ENCODE measurements around the gene ASB2. TPM values are rescaled to one million over a fixed set of nuclear protein-coding genes. Genes with fewer than 3 reads are reported as not detected.

The ASB2 gene
- polyA plus RNA-seq, 1 donor (not counting 4 experiments of a cell fraction or from before 2014, with no cell fraction given) = 0.56 TPM

DNA sequence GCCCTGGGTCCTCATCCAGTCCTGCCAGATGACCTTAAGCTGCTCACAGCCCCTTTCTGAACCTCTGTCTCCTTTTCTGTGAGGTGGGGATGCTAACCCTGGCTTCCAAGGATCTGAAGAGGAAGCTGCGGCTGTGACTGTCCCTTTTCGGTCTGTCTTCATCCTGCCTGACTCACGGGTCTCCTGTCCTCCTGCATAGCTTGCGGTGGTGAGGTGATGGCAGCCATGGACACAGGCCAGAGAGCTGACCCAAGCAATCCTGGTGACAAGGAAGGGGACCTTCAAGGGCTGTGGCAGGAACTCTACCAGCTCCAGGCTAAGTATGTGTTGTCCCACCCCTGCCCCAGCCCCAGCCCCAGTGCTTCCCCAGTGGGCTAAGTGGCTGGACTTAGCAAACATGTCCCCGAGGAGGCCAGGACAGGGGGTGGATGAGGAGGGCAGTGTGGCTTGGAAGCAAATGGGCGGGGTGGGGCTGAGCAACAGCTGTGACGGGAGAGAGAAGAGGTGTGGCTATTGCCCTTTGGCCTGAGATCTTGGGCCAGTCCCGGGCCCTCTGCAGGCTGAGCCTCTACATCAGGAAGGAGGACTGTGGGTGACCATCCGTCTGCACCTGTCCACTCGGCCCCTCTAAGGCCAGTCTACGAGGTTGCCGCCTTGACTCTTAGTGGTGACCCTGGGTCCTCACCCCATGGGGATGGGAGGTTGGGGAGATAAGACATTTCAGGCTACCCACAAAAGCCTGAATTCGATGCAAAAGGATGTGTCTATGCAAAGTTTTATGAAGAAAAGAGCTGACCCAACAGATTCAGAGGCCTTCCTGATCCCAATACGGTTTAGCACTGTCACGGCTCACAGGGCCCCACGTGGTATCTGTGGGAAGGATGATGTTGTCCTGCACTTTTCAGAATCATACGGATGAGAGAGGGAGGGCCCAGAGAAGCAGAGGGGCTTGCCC, 21.8 kb upstream of the ASB2 start:
- no peaks in the 10 kb centered on the region for H3K79me2 ChIP-seq (ENCODE audit: control insufficient read depth, insufficient read depth, low read length)
- no peaks in the 10 kb centered on the region for H3K27me3 ChIP-seq (ENCODE audit: control insufficient read depth, extremely low read depth, insufficient read depth, low read length)
- H3K36me3 ChIP-seq (ENCODE audit: control insufficient read depth in 2 of 2, extremely low read depth in 1 of 2, insufficient read depth in 2 of 2, low read length in 2 of 2) = no peaks in the 10 kb centered on the region
- DNase-seq (ENCODE audit: low read depth, low spot score) = no peak
- H4K20me1 ChIP-seq (ENCODE audit: control insufficient read depth, extremely low read depth, insufficient read depth, low read length) = no peaks in the 10 kb centered on the region
- H3K4me1 ChIP-seq (ENCODE audit: control insufficient read depth, extremely low read depth, insufficient read depth, low read length) = peaks cover 22% of the 10 kb centered on the region
- TF ChIP-seq EZH2 (IDR thresholded peaks at IDR 0.05; ENCODE audit: low read length) (no peak), CTCF (optimal IDR thresholded peaks at IDR 0.05 in 1 of 3, IDR thresholded peaks at IDR 0.05 in 1 of 3, conservative IDR thresholded peaks at IDR 0.05 in 1 of 3; ENCODE audit: extremely low read depth in 1 of 3, insufficient read depth in 2 of 3, low read length in 3 of 3) (no peak)
- H3K9ac ChIP-seq (ENCODE audit: control insufficient read depth, extremely low read depth, insufficient read depth, low read length) = no peak overlapping the region
- FAIRE-seq = no peak
- H3K9me1 ChIP-seq (ENCODE audit: control insufficient read depth, extremely low read depth, insufficient read depth, low read length) = peaks cover 3% of the 10 kb centered on the region
- H3K4me2 ChIP-seq (ENCODE audit: control insufficient read depth, extremely low read depth, insufficient read depth, low read depth, low read length) = no peak overlapping the region
- H3K27ac ChIP-seq (ENCODE audit: control insufficient read depth, insufficient read depth, low read length) = no peak overlapping the region
- H2AFZ ChIP-seq (ENCODE audit: control insufficient read depth, low read length) = no peak overlapping the region
- dilution Hi-C loops (cut with MboI; ENCODE audit: extremely low pct_ligation_motif_present, low sequenced_read_pairs) = no loop called here
- no peaks in the 10 kb centered on the region for H3K9me3 ChIP-seq (ENCODE audit: control insufficient read depth, low read depth, low read length)
- H3K4me3 ChIP-seq (ENCODE audit: control insufficient read depth in 2 of 3, extremely low read depth in 1 of 3, insufficient read depth in 2 of 3, low read depth in 1 of 3, low read length in 3 of 3) = no peak overlapping the region

- peaks cover 22% of the 10 kb centered on the region for H3K4me1 ChIP-seq (ENCODE audit: control insufficient read depth, extremely low read depth, insufficient read depth, low read length)
- no peaks in the 10 kb centered on the region for H3K36me3 ChIP-seq (ENCODE audit: control insufficient read depth in 2 of 2, extremely low read depth in 1 of 2, insufficient read depth in 2 of 2, low read length in 2 of 2)
- H3K9ac ChIP-seq (ENCODE audit: control insufficient read depth, extremely low read depth, insufficient read depth, low read length) = no peak within 1 kb of the TSS
- H2AFZ ChIP-seq (ENCODE audit: control insufficient read depth, low read length) = no peak within 1 kb of the TSS
- dilution Hi-C loops (cut with MboI; ENCODE audit: extremely low pct_ligation_motif_present, low sequenced_read_pairs) = no loop called here
- H3K27ac ChIP-seq (ENCODE audit: control insufficient read depth, insufficient read depth, low read length) = no peak within 1 kb of the TSS
- no peak for FAIRE-seq
- TF ChIP-seq EZH2 (IDR thresholded peaks at IDR 0.05; ENCODE audit: low read length) (no peak), CTCF (optimal IDR thresholded peaks at IDR 0.05 in 1 of 3, IDR thresholded peaks at IDR 0.05 in 1 of 3, conservative IDR thresholded peaks at IDR 0.05 in 1 of 3; ENCODE audit: extremely low read depth in 1 of 3, insufficient read depth in 2 of 3, low read length in 3 of 3) (no peak)
- H3K4me2 ChIP-seq (ENCODE audit: control insufficient read depth, extremely low read depth, insufficient read depth, low read depth, low read length) = no peak within 1 kb of the TSS
- DNase-seq (ENCODE audit: low read depth, low spot score) = no peak
- no peaks in the 10 kb centered on the region for H3K27me3 ChIP-seq (ENCODE audit: control insufficient read depth, extremely low read depth, insufficient read depth, low read length)
- no peaks in the 10 kb centered on the region for H3K79me2 ChIP-seq (ENCODE audit: control insufficient read depth, insufficient read depth, low read length)
- H4K20me1 ChIP-seq (ENCODE audit: control insufficient read depth, extremely low read depth, insufficient read depth, low read length) = no peaks in the 10 kb centered on the region
- H3K4me3 ChIP-seq (ENCODE audit: control insufficient read depth in 2 of 3, extremely low read depth in 1 of 3, insufficient read depth in 2 of 3, low read depth in 1 of 3, low read length in 3 of 3) = no peak within 1 kb of the TSS
- H3K9me1 ChIP-seq (ENCODE audit: control insufficient read depth, extremely low read depth, insufficient read depth, low read length) = peaks cover 3% of the 10 kb centered on the region
- no peaks in the 10 kb centered on the region for H3K9me3 ChIP-seq (ENCODE audit: control insufficient read depth, low read depth, low read length)
Observed at GRCh38 chr14:93997082-93997481, 20.7 kb upstream of the ASB2 start, which contains the start of gene CCDC197. Gene CCDC197 (plus strand): TSS chr14:93997301. CDS start chr14:93998132, 831 bp downstream.

Data from keratinocyte (primary cell).